ENCODE data around the gene HAND1. TPM values are rescaled to one million over a fixed set of nuclear protein-coding genes. Genes with fewer than 3 reads are reported as not detected.

Gene HAND1
- total and polyA plus RNA-seq, 2 experiments from 2014 or later, result 66.0 to 68.9 TPM

DNA sequence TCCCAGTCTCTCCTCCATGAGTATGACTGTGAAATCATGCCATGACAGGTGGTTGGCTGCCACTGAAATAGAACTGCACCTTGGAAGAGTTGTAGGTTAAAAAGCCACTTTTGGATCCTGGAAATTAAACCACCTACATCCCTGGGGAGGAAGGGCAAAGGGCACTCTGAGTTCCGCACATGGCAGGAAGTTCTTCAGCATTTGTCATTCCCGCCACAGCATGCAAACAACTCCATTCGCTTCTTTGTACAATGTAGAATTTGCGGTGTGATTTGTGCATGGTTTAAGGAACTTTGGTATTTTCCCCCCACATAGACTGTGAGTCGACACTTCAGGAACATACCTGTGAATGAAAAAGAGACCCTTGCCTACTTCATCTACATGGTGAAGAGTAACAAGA, 22.4 kb downstream of the HAND1 start:
- no peak for DNase-seq (ENCODE audit: low read depth in 1 of 2, low spot score in 1 of 2)
- H3K27me3 ChIP-seq, result no peaks in the 10 kb centered on the region
- TF ChIP-seq, protein P1, sequence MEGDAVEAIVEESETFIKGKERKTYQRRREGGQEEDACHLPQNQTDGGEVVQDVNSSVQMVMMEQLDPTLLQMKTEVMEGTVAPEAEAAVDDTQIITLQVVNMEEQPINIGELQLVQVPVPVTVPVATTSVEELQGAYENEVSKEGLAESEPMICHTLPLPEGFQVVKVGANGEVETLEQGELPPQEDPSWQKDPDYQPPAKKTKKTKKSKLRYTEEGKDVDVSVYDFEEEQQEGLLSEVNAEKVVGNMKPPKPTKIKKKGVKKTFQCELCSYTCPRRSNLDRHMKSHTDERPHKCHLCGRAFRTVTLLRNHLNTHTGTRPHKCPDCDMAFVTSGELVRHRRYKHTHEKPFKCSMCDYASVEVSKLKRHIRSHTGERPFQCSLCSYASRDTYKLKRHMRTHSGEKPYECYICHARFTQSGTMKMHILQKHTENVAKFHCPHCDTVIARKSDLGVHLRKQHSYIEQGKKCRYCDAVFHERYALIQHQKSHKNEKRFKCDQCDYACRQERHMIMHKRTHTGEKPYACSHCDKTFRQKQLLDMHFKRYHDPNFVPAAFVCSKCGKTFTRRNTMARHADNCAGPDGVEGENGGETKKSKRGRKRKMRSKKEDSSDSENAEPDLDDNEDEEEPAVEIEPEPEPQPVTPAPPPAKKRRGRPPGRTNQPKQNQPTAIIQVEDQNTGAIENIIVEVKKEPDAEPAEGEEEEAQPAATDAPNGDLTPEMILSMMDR (IDR thresholded peaks at IDR 0.05; ENCODE audit: low read depth, low read length), result no peak

DNA sequence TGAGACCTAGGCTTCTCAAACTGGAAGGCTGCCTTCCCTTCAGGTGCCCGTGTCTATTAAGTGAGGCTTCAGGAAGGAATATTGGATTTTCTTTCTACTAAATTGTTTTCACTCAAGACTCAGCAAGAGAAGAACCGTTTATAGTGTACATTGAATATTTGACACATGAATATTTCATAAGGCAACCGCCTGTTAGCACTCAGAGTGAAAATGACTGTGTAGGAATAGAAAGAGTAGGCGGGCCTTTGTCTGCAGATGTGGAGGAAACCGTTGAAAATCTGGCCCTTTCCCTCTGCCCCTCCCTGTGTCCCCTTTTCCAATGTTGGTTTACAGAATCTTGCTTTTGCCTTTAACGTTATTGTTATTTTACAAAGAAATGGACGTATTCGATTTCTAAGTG, 26.1 kb downstream of the HAND1 start:
- H3K27me3 ChIP-seq, result no peaks in the 10 kb centered on the region
- peaks cover 43% of the 10 kb centered on the region for H3K36me3 ChIP-seq
- DNase-seq (ENCODE audit: low read depth in 1 of 2, low spot score in 1 of 2), result no peak
- peaks cover 6% of the 10 kb centered on the region for H3K4me1 ChIP-seq (ENCODE audit: low read depth)
- no peak overlapping the region for H3K4me3 ChIP-seq
- H3K27ac ChIP-seq, result no peak overlapping the region
- TF ChIP-seq, protein P1 (IDR thresholded peaks at IDR 0.05; ENCODE audit: low read depth, low read length), result no peak
- H3K9me3 ChIP-seq (ENCODE audit: low read depth), result no peaks in the 10 kb centered on the region

More for the DNA sequence above, 22.4 kb downstream of the HAND1 start:
- Histone ChIP-seq H3K27ac (no peak overlapping the region), H3K4me1 (ENCODE audit: low read depth) (no peaks in the 10 kb centered on the region), H3K36me3 (peaks cover 46% of the 10 kb centered on the region), H3K9me3 (ENCODE audit: low read depth) (no peaks in the 10 kb centered on the region), H3K4me3 (no peak overlapping the region)

DNA sequence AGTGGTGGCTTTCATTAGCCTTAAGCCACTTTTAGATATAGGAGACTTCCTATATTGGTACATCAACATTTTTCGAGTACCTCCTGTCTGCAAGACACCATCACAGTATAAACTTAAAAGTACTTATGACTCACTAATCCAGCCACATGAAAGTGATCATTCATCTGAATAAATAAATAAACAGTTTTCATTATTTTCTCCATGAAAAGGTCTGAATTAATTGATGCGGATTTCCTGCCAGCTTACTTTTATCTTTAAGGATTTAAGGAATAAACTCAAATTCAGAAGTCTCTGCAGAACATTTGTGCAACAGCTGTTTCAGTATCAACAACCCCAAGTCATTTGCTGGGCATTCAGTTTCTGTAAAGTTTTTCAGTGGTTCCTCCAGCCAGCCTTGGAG, 28.2 kb downstream of the HAND1 start:
- Histone ChIP-seq H3K36me3 (peaks cover 23% of the 10 kb centered on the region), H3K9me3 (ENCODE audit: low read depth) (no peaks in the 10 kb centered on the region), H3K27ac (no peak overlapping the region), H3K4me3 (no peak overlapping the region), H3K27me3 (no peaks in the 10 kb centered on the region), H3K4me1 (ENCODE audit: low read depth) (peaks cover 6% of the 10 kb centered on the region)
- TF ChIP-seq, protein P1 (IDR thresholded peaks at IDR 0.05; ENCODE audit: low read depth, low read length), result no peak
- DNase-seq (ENCODE audit: low read depth in 1 of 2, low spot score in 1 of 2), result no peak

DNA sequence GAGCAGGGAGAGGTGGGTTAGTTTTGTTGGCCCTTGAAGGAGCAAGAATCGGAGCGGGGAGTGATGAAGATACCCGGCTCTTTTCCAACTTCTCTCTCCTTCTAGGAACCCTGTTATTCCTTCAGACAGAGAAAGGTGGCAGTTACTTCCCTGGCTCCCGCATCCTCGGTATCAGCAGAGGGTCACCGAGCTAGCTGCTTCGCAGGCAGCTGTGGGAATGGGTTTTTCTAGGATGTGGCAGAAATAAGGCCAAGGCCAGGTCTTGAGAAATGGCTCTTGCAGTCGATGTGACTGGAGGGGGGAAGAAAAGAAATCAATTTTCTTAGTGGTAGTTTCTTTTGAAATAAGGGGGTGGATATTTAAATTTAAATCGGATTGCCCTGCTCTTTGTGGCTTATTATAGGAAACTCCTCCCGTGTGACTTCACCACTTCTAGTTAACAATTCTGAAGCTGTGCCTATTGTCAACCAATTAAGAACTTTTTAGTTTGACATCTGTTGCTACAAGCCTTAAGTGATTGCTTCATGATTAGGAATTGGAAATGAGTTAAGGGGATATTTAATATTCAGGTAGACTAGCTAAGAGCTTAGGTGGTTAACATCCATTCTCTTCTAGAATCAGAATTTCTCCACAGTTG, 30.8 kb downstream of the HAND1 start:
- H3K9me3 ChIP-seq (ENCODE audit: low read depth), result no peaks in the 10 kb centered on the region
- DNase-seq (ENCODE audit: low read depth in 1 of 2, low spot score in 1 of 2), result no peak
- H3K27me3 ChIP-seq, result no peaks in the 10 kb centered on the region
- peak overlapping the region; percentile 68 for H3K27ac ChIP-seq
- peaks cover 10% of the 10 kb centered on the region for H3K4me1 ChIP-seq (ENCODE audit: low read depth)
- peaks cover 9% of the 10 kb centered on the region for H3K36me3 ChIP-seq
- TF ChIP-seq, protein P1 (IDR thresholded peaks at IDR 0.05; ENCODE audit: low read depth, low read length), result no peak
- H3K4me3 ChIP-seq, result peak overlapping the region; percentile 97

DNA sequence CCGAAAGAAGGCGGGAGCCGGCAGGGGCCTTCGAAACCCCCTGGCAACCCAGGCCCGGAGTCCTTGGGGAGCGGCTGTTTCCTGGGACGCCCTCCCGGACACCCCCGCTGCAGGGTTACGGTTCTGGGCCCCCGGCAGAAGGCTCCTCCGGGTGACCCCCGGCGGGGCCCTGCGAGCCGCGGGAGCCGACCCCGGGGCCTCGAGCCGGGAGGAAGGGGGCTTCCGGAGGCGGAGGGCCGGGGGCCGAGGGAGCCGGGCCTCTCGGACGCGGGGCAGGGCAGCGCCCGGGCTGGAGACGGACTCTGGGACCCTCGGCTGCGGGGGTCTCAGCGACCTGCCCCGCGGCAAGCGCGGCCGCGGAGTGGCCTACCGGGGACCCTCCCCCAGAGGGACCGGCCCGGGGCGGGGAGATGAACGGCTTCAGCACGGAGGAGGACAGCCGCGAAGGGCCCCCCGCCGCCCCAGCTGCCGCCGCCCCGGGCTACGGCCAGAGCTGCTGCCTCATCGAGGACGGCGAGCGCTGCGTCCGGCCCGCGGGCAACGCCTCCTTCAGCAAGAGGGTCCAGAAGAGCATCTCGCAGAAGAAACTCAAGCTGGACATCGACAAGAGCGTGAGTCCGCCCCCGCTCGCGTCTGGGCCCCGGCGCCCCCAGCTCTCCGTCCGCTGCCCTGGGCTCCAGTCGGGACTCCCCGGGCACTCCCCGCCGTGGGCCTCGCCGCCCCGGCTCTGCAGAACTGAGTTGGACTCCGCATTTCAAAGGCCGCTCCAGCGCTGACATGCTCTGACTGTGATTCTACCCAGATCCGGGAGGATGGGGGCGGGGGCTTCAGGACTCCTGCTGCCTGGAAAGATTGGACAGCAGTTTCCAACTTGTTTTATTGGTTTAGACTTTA, 31.6 kb downstream of the HAND1 start:
- Histone ChIP-seq H3K36me3 (peaks cover 7% of the 10 kb centered on the region), H3K27ac (peak overlapping the region; percentile 68), H3K4me3 (peak overlapping the region; percentile 97), H3K4me1 (ENCODE audit: low read depth) (peaks cover 10% of the 10 kb centered on the region), H3K27me3 (no peaks in the 10 kb centered on the region), H3K9me3 (ENCODE audit: low read depth) (no peaks in the 10 kb centered on the region)
- TF ChIP-seq, protein P1 (IDR thresholded peaks at IDR 0.05; ENCODE audit: low read depth, low read length), result no peak
- peak; percentile 69 to 92 for DNase-seq (ENCODE audit: low read depth in 1 of 2, low spot score in 1 of 2)
